ENCODE results near the gene ZDBF2.

DNA sequence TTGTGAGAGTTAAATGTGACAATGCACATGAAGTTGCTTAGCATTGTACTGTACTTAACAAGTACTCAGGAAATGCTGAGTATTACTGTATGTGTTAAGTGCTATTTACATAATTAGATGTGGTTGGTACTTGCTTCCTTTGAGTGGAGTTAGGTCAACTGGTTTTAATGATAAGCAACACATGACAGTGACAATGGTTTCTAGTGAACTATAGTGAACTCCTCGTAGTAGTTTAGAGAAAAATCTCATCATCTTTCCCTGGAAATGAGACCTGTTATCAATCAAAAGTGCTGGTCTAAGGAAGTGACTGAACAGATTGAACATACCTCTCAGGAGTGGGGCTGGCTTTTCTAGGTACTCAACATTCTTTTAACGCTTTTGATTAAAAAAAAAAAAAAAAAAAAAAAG is 29.2 kb upstream of the ZDBF2 start:
- TF ChIP-seq, protein P1, sequence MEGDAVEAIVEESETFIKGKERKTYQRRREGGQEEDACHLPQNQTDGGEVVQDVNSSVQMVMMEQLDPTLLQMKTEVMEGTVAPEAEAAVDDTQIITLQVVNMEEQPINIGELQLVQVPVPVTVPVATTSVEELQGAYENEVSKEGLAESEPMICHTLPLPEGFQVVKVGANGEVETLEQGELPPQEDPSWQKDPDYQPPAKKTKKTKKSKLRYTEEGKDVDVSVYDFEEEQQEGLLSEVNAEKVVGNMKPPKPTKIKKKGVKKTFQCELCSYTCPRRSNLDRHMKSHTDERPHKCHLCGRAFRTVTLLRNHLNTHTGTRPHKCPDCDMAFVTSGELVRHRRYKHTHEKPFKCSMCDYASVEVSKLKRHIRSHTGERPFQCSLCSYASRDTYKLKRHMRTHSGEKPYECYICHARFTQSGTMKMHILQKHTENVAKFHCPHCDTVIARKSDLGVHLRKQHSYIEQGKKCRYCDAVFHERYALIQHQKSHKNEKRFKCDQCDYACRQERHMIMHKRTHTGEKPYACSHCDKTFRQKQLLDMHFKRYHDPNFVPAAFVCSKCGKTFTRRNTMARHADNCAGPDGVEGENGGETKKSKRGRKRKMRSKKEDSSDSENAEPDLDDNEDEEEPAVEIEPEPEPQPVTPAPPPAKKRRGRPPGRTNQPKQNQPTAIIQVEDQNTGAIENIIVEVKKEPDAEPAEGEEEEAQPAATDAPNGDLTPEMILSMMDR (conservative IDR thresholded peaks at IDR 0.05 in 1 of 2, IDR thresholded peaks at IDR 0.05 in 1 of 2; ENCODE audit: extremely low read depth in 1 of 2, insufficient read depth in 1 of 2, low read depth in 1 of 2, low read length in 2 of 2): no peak
- no peak for TF ChIP-seq EZH2 (IDR thresholded peaks at IDR 0.05; ENCODE audit: borderline replicate concordance, low read length)

Data from mammary epithelial cell (primary cell).